HEK293 (cell line): ENCODE data around the gene TUT1.

ENCODE experiments used
- CTCF ChIA-PET: fragments of 350-600 bp; formaldehyde crosslinking; extraction: SDS; loops from one replicate; lab custom pipeline; 2021; ENCODE audit warnings: antibody characterized with exemption; lab: Yijun Ruan, JAX
- POLR2A ChIA-PET: fragments of 300-600 bp; formaldehyde crosslinking; extraction: SDS; loops from one replicate; lab custom pipeline; 2020; ENCODE audit warnings: antibody characterized with exemption, inconsistent platforms; lab: Yijun Ruan, JAX
- H3K27ac ChIP-seq: fragments of 200-500 bp; sonication (Bioruptor generic); 2 replicates; pipeline ENCODE4 v1.5.1; 2014; ENCODE audit warnings: low read depth, low read length, control low read depth, inconsistent platforms; ENCODE audit errors: extremely low read depth
- H3K36me3 ChIP-seq, 2 experiments: fragments of 200-500 bp in 1 of 2; sonication (Bioruptor generic) in 1 of 2; 1 replicate in 1 of 2; 2 replicates in 1 of 2; pipeline ENCODE4 v1.5.1; 2014 to 2017; ENCODE audit warnings: inconsistent platforms in 2 of 2, low read length in 2 of 2; ENCODE audit not compliant: control insufficient read depth in 2 of 2, insufficient read depth in 1 of 2
- H3K4me1 ChIP-seq: fragments of 200-500 bp; sonication (Bioruptor generic); 2 replicates; pipeline ENCODE4 v1.5.1; 2014; ENCODE audit warnings: mild to moderate bottlenecking, low read length, inconsistent platforms; ENCODE audit not compliant: control insufficient read depth, insufficient read depth
- H3K4me3 ChIP-seq: 2 replicates; pipeline ENCODE4 v1.5.1; 2011; ENCODE audit warnings: low read depth, mild to moderate bottlenecking, control low read depth, low read length, moderate library complexity
- H3K9me3 ChIP-seq: fragments of 200-500 bp; sonication (Bioruptor generic); 2 replicates; pipeline ENCODE4 v1.5.1; 2014; ENCODE audit warnings: low read depth, low read length, inconsistent platforms; ENCODE audit not compliant: control insufficient read depth, insufficient read depth
- ATF2 ChIP-seq: fragments of 450-650 bp; formaldehyde crosslinking; IDR thresholded peaks from 2 replicates; pipeline ENCODE4 v1.5.1; 2016; ENCODE audit warnings: missing biosample characterization, missing genetic modification characterization, low read depth
- BCL11B ChIP-seq: fragments of 450-650 bp; formaldehyde crosslinking; IDR thresholded peaks from 2 replicates; pipeline ENCODE4 v1.5.1; 2016; ENCODE audit warnings: low read depth, missing biosample characterization, missing genetic modification characterization
- CTCF ChIP-seq: fragments of 450-650 bp; formaldehyde crosslinking; IDR thresholded peaks from 2 replicates; pipeline ENCODE4 v1.5.1; 2016; ENCODE audit warnings: missing biosample characterization, missing genetic modification characterization
- ZBTB48 ChIP-seq: fragments of 450-650 bp; formaldehyde crosslinking; IDR thresholded peaks from 2 replicates; pipeline ENCODE4 v1.5.1; 2016; ENCODE audit warnings: missing biosample characterization, missing genetic modification characterization
- ZFP37 ChIP-seq: fragments of 450-650 bp; formaldehyde crosslinking; IDR thresholded peaks from 2 replicates; pipeline ENCODE4 v1.5.1; 2016; ENCODE audit warnings: missing biosample characterization, missing genetic modification characterization
- ZNF112 ChIP-seq: fragments of 450-650 bp; formaldehyde crosslinking; IDR thresholded peaks from 2 replicates; pipeline ENCODE4 v1.5.0; 2017; ENCODE audit warnings: missing biosample characterization, missing genetic modification characterization
- ZNF121 ChIP-seq: fragments of 450-650 bp; formaldehyde crosslinking; IDR thresholded peaks from 2 replicates; pipeline ENCODE4 v1.5.1; 2016; ENCODE audit warnings: missing biosample characterization, missing genetic modification characterization
- ZNF214 ChIP-seq: fragments of 450-650 bp; formaldehyde crosslinking; IDR thresholded peaks from 2 replicates; pipeline ENCODE4 v1.5.1; 2017; ENCODE audit warnings: missing biosample characterization, mild to moderate bottlenecking, missing genetic modification characterization, borderline replicate concordance
- ZNF221 ChIP-seq: fragments of 450-650 bp; formaldehyde crosslinking; IDR thresholded peaks from 2 replicates; pipeline ENCODE4 v1.5.1; 2017; ENCODE audit warnings: missing biosample characterization, missing genetic modification characterization, borderline replicate concordance
- ZNF239 ChIP-seq: fragments of 450-650 bp; formaldehyde crosslinking; IDR thresholded peaks from 2 replicates; pipeline ENCODE4 v1.5.1; 2016; ENCODE audit warnings: missing biosample characterization, missing genetic modification characterization
- ZNF280D ChIP-seq: fragments of 450-650 bp; formaldehyde crosslinking; IDR thresholded peaks from 2 replicates; pipeline ENCODE4 v1.5.1; 2016; ENCODE audit warnings: missing biosample characterization, missing genetic modification characterization
- ZNF416 ChIP-seq: fragments of 450-650 bp; formaldehyde crosslinking; IDR thresholded peaks from 2 replicates; pipeline ENCODE4 v1.5.1; 2016; ENCODE audit warnings: missing biosample characterization, missing genetic modification characterization
- ZNF433 ChIP-seq: fragments of 450-650 bp; formaldehyde crosslinking; IDR thresholded peaks from 2 replicates; pipeline ENCODE4 v1.5.1; 2016; ENCODE audit warnings: missing biosample characterization, missing genetic modification characterization, low read depth
- ZNF488 ChIP-seq: fragments of 450-650 bp; formaldehyde crosslinking; IDR thresholded peaks from 2 replicates; pipeline ENCODE4 v1.5.1; 2016; ENCODE audit warnings: missing biosample characterization, missing genetic modification characterization
- ZNF513 ChIP-seq: fragments of 450-650 bp; IDR thresholded peaks from 2 replicates; pipeline ENCODE4 v1.5.1; 2018; ENCODE audit warnings: missing biosample characterization, missing genetic modification characterization
- ZNF645 ChIP-seq: fragments of 450-650 bp; formaldehyde crosslinking; IDR thresholded peaks from 2 replicates; pipeline ENCODE4; 2016; ENCODE audit warnings: missing biosample characterization, missing genetic modification characterization
- ZNF660 ChIP-seq: fragments of 450-650 bp; IDR thresholded peaks from 2 replicates; pipeline ENCODE4 v1.5.1; 2018; ENCODE audit warnings: missing biosample characterization, mild to moderate bottlenecking, missing genetic modification characterization
- ZNF692 ChIP-seq: fragments of 450-650 bp; formaldehyde crosslinking; IDR thresholded peaks from 2 replicates; pipeline ENCODE4 v1.5.1; 2016; ENCODE audit warnings: missing biosample characterization, missing genetic modification characterization
- ZXDB ChIP-seq: fragments of 450-650 bp; formaldehyde crosslinking; IDR thresholded peaks from 2 replicates; pipeline ENCODE4 v1.5.1; 2016; ENCODE audit warnings: missing biosample characterization, missing genetic modification characterization

The TUT1 gene

GRCh38 chr11:62569611-62570010 is 21.7 kb downstream of the TUT1 start:
- Histone ChIP-seq H3K36me3 (peaks cover 41 to 87% of the 10 kb centered on the region in 2 experiments; a peak in 2 of 3 replicates), H3K27ac (no peak overlapping the region), H3K9me3 (no peaks in the 10 kb centered on the region), H3K4me1 (no peaks in the 10 kb centered on the region), H3K4me3 (no peak overlapping the region)
- ChIA-PET CTCF (interaction anchor here (0.6 to 1.6 kb wide), 10 partner anchors 9 to 1212 kb away, joined by 3 to 6 read pairs (median 4); no protein-coding TSS in a partner anchor), POLR2A (interaction anchor here (0.6 to 1.5 kb wide), 6 partner anchors 8 to 199 kb away, joined by 3 to 7 read pairs (median 3); partner anchors contain the start of genes MTA2 and TUT1)
- no peak for TF ChIP-seq ZNF221 (tag by site-specific recombination)
- TF ChIP-seq ZBTB48 (tag by site-specific recombination), result no peak
- TF ChIP-seq ZNF280D (tag by site-specific recombination), result no peak
- no peak for TF ChIP-seq ATF2 (tag by site-specific recombination)
- TF ChIP-seq ZNF645, result no peak
- TF ChIP-seq ZNF513 (tag by site-specific recombination), result no peak
- no peak for TF ChIP-seq ZNF416
- no peak for TF ChIP-seq ZFP37 (tag by site-specific recombination)
- no peak for TF ChIP-seq ZXDB (tag by site-specific recombination)
- no peak for TF ChIP-seq ZNF112 (tag by site-specific recombination)
- TF ChIP-seq ZNF121 (tag by site-specific recombination), result no peak
- no peak for TF ChIP-seq ZNF433 (tag by site-specific recombination)
- TF ChIP-seq CTCF (tag by site-specific recombination), result no peak

GRCh38 chr11:62567018-62567633 is 24.2 kb downstream of the TUT1 start:
- Histone ChIP-seq H3K4me3 (no peak overlapping the region), H3K36me3 (peaks cover 48 to 92% of the 10 kb centered on the region in 2 experiments), H3K27ac (0 out of 2 replicates have a peak overlapping the region, but pooled peaks have one; percentile 16), H3K4me1 (no peaks in the 10 kb centered on the region), H3K9me3 (no peaks in the 10 kb centered on the region)
- ChIA-PET POLR2A (interaction anchor here (0.8 to 1.2 kb wide), 4 partner anchors 9 to 32 kb away, joined by 3 to 4 read pairs (median 4); partner anchors contain the start of gene AHNAK), CTCF (interaction anchor here (1.5 to 1.7 kb wide), 2 partner anchors 24 to 25 kb away, joined by 6 to 7 read pairs; partner anchors contain the start of gene TUT1)
- TF ChIP-seq ZNF692 (tag by site-specific recombination), result no peak
- no peak for TF ChIP-seq ZBTB48 (tag by site-specific recombination)
- TF ChIP-seq ZNF214, result no peak
- no peak for TF ChIP-seq ZNF513 (tag by site-specific recombination)
- no peak for TF ChIP-seq BCL11B (tag by site-specific recombination)
- TF ChIP-seq ZNF660 (tag by site-specific recombination), result no peak
- no peak for TF ChIP-seq ZNF488
- no peak for TF ChIP-seq ZNF239 (tag by site-specific recombination)
